RWPE2 (cell line): Measurements from ENCODE around the gene MPHOSPH6.
"Not testable (repeated sequence)": the region's sequence is repeated elsewhere in the genome, so short reads cannot be mapped to it uniquely, and the experiment has no call there.

ENCODE experiments used
- ATAC-seq: fragments of 200-7000 bp; cut with Tn5 transposase; 3 replicates; pipeline ENCODE4 v1.9.1; 2021; ENCODE audit warnings: low read depth
- DNase-seq: peaks from one replicate; pipeline ENCODE4 v3.0.0-alpha.2; 2020; ENCODE audit warnings: low spot score
- H3K27ac ChIP-seq: fragments of 450-650 bp; 2 replicates; pipeline ENCODE4 v1.5.1; 2017; ENCODE audit warnings: mild to moderate bottlenecking; ENCODE audit not compliant: poor library complexity, severe bottlenecking
- H3K27me3 ChIP-seq: fragments of 250-450 bp; sonication (Bioruptor Pico); 2 replicates; pipeline ENCODE4 v1.5.1; 2021; ENCODE audit warnings: mild to moderate bottlenecking, moderate library complexity; ENCODE audit not compliant: insufficient read depth, poor library complexity, severe bottlenecking
- H3K36me3 ChIP-seq: fragments of 250-450 bp; sonication (Bioruptor Pico); 2 replicates; pipeline ENCODE4 v1.5.1; 2020; ENCODE audit warnings: low read depth, mild to moderate bottlenecking, moderate library complexity
- H3K4me1 ChIP-seq: fragments of 250-450 bp; sonication (Bioruptor Pico); 2 replicates; pipeline ENCODE4 v1.5.1; 2021; ENCODE audit warnings: mild to moderate bottlenecking, moderate library complexity; ENCODE audit not compliant: insufficient read depth, poor library complexity, severe bottlenecking
- H3K4me3 ChIP-seq: fragments of 250-450 bp; sonication (Bioruptor Pico); 2 replicates; pipeline ENCODE4 v1.5.1; 2021; ENCODE audit warnings: mild to moderate bottlenecking, moderate library complexity; ENCODE audit not compliant: severe bottlenecking
- H3K9me3 ChIP-seq: fragments of 250-450 bp; sonication (Bioruptor Pico); 2 replicates; pipeline ENCODE4 v1.5.1; 2021; ENCODE audit warnings: mild to moderate bottlenecking, moderate library complexity; ENCODE audit not compliant: severe bottlenecking
- TF ChIP-seq, protein P1 (sequence below): fragments of 450-650 bp; IDR thresholded peaks from one replicate; pipeline ENCODE4 v1.5.1; 2017; ENCODE audit warnings: mild to moderate bottlenecking, moderate library complexity; ENCODE audit not compliant: poor library complexity, severe bottlenecking

MPHOSPH6 gene

DNA sequence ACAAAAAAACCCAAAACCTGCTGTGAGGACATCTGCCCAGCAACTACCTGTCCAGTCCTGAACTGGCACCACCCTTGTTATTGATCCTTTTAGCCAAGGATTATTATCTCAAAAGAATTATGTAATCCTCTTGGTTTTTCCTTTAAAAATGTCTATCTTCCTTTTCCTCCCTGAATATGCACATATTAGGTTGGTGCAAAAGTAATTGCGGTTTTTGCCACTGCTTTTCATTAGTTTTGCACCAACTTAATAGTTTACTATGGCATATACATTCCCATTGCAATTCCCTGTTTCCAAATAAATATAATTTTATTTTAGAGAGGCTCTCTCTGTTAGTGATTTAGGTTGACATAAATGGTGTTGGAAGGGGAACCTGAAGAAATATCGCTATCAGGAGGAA, 51.3 kb downstream of the MPHOSPH6 start:
- Histone ChIP-seq H3K4me1 (no peaks in the 10 kb centered on the region), H3K4me3 (no peak overlapping the region), H3K9me3 (no peaks in the 10 kb centered on the region), H3K27me3 (no peaks in the 10 kb centered on the region), H3K27ac (no peak overlapping the region), H3K36me3 (no peaks in the 10 kb centered on the region)
- TF ChIP-seq, protein P1, sequence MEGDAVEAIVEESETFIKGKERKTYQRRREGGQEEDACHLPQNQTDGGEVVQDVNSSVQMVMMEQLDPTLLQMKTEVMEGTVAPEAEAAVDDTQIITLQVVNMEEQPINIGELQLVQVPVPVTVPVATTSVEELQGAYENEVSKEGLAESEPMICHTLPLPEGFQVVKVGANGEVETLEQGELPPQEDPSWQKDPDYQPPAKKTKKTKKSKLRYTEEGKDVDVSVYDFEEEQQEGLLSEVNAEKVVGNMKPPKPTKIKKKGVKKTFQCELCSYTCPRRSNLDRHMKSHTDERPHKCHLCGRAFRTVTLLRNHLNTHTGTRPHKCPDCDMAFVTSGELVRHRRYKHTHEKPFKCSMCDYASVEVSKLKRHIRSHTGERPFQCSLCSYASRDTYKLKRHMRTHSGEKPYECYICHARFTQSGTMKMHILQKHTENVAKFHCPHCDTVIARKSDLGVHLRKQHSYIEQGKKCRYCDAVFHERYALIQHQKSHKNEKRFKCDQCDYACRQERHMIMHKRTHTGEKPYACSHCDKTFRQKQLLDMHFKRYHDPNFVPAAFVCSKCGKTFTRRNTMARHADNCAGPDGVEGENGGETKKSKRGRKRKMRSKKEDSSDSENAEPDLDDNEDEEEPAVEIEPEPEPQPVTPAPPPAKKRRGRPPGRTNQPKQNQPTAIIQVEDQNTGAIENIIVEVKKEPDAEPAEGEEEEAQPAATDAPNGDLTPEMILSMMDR = no peak
- ATAC-seq (no peak), DNase-seq (no peak)

DNA sequence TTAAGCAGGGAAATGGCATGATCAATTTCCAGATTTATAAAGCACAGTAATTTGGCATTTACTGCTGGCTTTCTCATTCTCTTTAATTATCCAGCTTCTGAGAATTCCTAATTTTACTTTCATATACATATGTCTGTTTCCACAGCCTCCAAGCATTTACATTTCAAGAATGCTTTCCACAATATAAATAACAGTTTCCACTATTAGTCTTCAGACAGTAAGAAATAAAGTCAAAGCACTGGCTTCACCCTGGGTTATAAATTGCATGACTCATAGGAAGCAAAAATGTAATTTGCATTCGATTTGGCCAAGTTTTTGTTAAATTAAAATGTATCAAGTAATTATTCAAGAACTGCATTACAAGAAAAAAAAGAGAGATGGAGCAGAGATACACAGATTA, 53.5 kb downstream of the MPHOSPH6 start:
- Histone ChIP-seq H3K4me1 (no peaks in the 10 kb centered on the region), H3K27ac (no peak overlapping the region), H3K9me3 (no peaks in the 10 kb centered on the region), H3K36me3 (no peaks in the 10 kb centered on the region), H3K27me3 (no peaks in the 10 kb centered on the region), H3K4me3 (no peak overlapping the region)
- TF ChIP-seq, protein P1 = no peak
- DNase-seq (no peak), ATAC-seq (no peak)

DNA sequence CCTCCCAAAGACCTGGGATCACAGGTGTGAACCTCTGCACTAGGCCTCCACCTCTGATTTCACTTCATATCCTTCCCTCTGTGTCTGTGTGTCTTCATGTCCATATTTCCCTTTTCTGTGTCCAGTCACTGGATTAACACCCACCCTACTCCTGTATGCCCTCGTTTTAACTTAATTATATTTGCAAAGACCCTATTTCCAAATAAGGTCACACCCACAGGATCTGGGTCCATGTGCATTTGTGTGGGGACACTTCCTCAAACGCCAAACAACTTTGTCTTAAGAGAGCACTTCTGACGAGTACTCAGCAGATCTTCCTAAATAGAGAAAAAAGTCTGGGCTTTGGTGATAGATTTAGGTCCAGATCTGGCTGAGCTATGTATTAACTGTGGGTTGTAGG, 56.3 kb downstream of the MPHOSPH6 start:
- Histone ChIP-seq H3K27ac (no peak overlapping the region), H3K4me3 (no peak overlapping the region), H3K36me3 (no peaks in the 10 kb centered on the region), H3K27me3 (no peaks in the 10 kb centered on the region), H3K9me3 (no peaks in the 10 kb centered on the region), H3K4me1 (no peaks in the 10 kb centered on the region)
- no peak for ATAC-seq
- TF ChIP-seq, protein P1 = no peak
- no peak for DNase-seq

DNA sequence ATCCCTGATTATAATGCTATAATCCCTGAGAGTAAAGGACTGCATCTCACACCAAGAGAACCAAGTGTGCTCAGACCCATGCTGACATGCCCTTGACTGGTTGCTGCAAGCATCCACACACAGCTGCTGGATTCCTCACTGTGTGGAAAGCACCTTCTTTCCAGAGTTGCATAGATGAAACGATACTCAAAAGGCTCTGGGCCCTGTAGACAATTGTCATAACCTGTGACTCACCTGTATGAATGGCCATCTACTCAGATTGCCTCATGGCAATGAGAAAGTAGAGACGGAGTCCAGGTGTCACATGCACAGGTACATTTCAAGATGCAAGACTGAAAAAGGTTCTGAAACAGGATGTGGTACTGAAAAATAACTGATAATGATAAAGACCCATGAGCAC, 58.1 kb downstream of the MPHOSPH6 start:
- DNase-seq = no peak
- Histone ChIP-seq H3K27me3 (no peaks in the 10 kb centered on the region), H3K36me3 (no peaks in the 10 kb centered on the region), H3K4me1 (no peaks in the 10 kb centered on the region), H3K27ac (no peak overlapping the region), H3K4me3 (no peak overlapping the region), H3K9me3 (no peaks in the 10 kb centered on the region)
- TF ChIP-seq, protein P1 = no peak
- peak; percentile 73 for ATAC-seq

DNA sequence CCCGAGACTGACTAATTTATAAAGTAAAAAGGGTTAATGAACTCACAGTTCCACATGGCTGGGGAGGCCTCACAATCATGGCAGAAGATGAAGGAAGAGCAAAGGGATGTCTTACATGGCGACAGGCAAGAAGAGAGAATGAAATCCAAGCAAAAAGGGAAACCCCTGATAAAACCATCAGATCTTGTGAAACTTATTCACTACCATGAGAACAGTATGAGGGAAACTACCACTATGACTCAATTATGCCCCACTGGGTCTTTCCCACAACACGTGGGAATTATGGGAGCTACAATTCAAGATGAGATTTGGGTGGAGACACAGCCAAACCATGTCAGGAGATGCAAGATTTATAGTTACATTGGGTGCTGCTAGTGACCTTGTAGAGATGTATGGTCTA, 60.8 kb downstream of the MPHOSPH6 start:
- ATAC-seq, H3K4me3 ChIP-seq, H3K36me3 ChIP-seq, H3K4me1 ChIP-seq, H3K27me3 ChIP-seq, DNase-seq, H3K9me3 ChIP-seq, H3K27ac ChIP-seq: not testable (repeated sequence)
